ENCODE data around the gene OST4. TPM values are rescaled to one million over a fixed set of nuclear protein-coding genes. Genes with fewer than 3 reads are reported as not detected.

The OST4 gene
- total and polyA plus RNA-seq, 2 donors from 2014 or later: 260 to 718 TPM

GRCh38 chr2:27032495-27033252, 38.8 kb downstream of the OST4 start, which contains the start of gene TMEM214:
TSS of gene TMEM214 (plus strand) at chr2:27032965. CDS start at chr2:27033016, 51 bp downstream.
- intact Hi-C loops (cut with DNase I): no loop called here
- Histone ChIP-seq H3K27ac (ENCODE audit: low read depth in 2 of 2, low read length in 2 of 2) (peak within 1 kb of the TSS; percentile 35 to 48), H3K9me3 (ENCODE audit: control insufficient read depth in 2 of 3, insufficient read depth in 1 of 3, low read length in 3 of 3) (no peaks in the 10 kb centered on the region), H3K27me3 (ENCODE audit: control insufficient read depth, insufficient read depth, low read length) (no peaks in the 10 kb centered on the region), H3K4me1 (ENCODE audit: control insufficient read depth in 2 of 3, insufficient read depth in 2 of 3, low read depth in 1 of 3, low read length in 3 of 3) (peaks cover 3 to 12% (median 9%) of the 10 kb centered on the region in 3 donors), H3K9ac (ENCODE audit: low read length in 3 of 3) (peak within 1 kb of the TSS; percentile 57 to 99 (median 73)), H3K4me3 (ENCODE audit: low read length in 3 of 3) (peak within 1 kb of the TSS; percentile 63 to 97 (median 95)), H3K36me3 (ENCODE audit: control insufficient read depth in 2 of 3, insufficient read depth in 3 of 3, low read length in 3 of 3) (peaks cover 6 to 26% (median 25%) of the 10 kb centered on the region in 3 donors)
- FAIRE-seq: no peak
- TF ChIP-seq CTCF (IDR thresholded peaks at IDR 0.05; ENCODE audit: borderline replicate concordance, extremely low read depth, insufficient read depth): no peak
- peak; percentile 87 to 96 (median 88) for DNase-seq

- Histone ChIP-seq H3K27ac (ENCODE audit: low read depth in 2 of 2, low read length in 2 of 2) (no peak overlapping the region), H3K4me1 (ENCODE audit: control insufficient read depth in 2 of 3, insufficient read depth in 2 of 3, low read depth in 1 of 3, low read length in 3 of 3) (peaks cover 3 to 8% (median 7%) of the 10 kb centered on the region in 3 donors), H3K27me3 (ENCODE audit: control insufficient read depth, insufficient read depth, low read length) (no peaks in the 10 kb centered on the region), H3K9me3 (ENCODE audit: control insufficient read depth in 2 of 3, insufficient read depth in 1 of 3, low read length in 3 of 3) (no peaks in the 10 kb centered on the region), H3K9ac (ENCODE audit: low read length in 3 of 3) (no peak overlapping the region), H3K4me3 (ENCODE audit: low read length in 3 of 3) (no peak overlapping the region), H3K36me3 (ENCODE audit: control insufficient read depth in 2 of 3, insufficient read depth in 3 of 3, low read length in 3 of 3) (peaks cover 0 to 10% (median 0%) of the 10 kb centered on the region in 3 donors)
- TF ChIP-seq CTCF (IDR thresholded peaks at IDR 0.05; ENCODE audit: borderline replicate concordance, extremely low read depth, insufficient read depth): no peak
- intact Hi-C loops (cut with DNase I): no loop called here
- FAIRE-seq (no peak), DNase-seq (peak in 1 of 5 donors; percentile 4)
These were observed 42.4 kb downstream of the OST4 start for GRCh38 chr2:27029051-27029450.

- H3K27ac ChIP-seq (ENCODE audit: low read depth in 2 of 2, low read length in 2 of 2): no peak overlapping the region
- intact Hi-C loops (cut with DNase I): no loop called here
- no peak for TF ChIP-seq CTCF (IDR thresholded peaks at IDR 0.05; ENCODE audit: borderline replicate concordance, extremely low read depth, insufficient read depth)
- no peaks in the 10 kb centered on the region for H3K9me3 ChIP-seq (ENCODE audit: control insufficient read depth in 2 of 3, insufficient read depth in 1 of 3, low read length in 3 of 3)
- H3K9ac ChIP-seq (ENCODE audit: low read length in 3 of 3): no peak overlapping the region
- H3K36me3 ChIP-seq (ENCODE audit: control insufficient read depth in 2 of 3, insufficient read depth in 3 of 3, low read length in 3 of 3): peaks cover 0 to 15% (median 13%) of the 10 kb centered on the region in 3 donors
- H3K4me1 ChIP-seq (ENCODE audit: control insufficient read depth in 2 of 3, insufficient read depth in 2 of 3, low read depth in 1 of 3, low read length in 3 of 3): no peaks in the 10 kb centered on the region
- no peaks in the 10 kb centered on the region for H3K27me3 ChIP-seq (ENCODE audit: control insufficient read depth, insufficient read depth, low read length)
- no peak overlapping the region for H3K4me3 ChIP-seq (ENCODE audit: low read length in 3 of 3)
- DNase-seq (no peak), FAIRE-seq (no peak)
These were observed 44.2 kb downstream of the OST4 start for GRCh38 chr2:27027211-27027651.

All from kidney (tissue), 14 donors.